ENCODE data around the gene ZNF831. TPM values are rescaled to one million over a fixed set of nuclear protein-coding genes. Genes with fewer than 3 reads are reported as not detected.
A peak's percentile ranks its signal among the peaks of the same experiment; 100 is the strongest.

The ZNF831 gene
- total RNA-seq, 4 donors from 2014 or later, result 0.05 to 0.07 TPM; not detected in 2

GRCh38 chr20:59150821-59151251 is 12.8 kb upstream of the ZNF831 start:
- Histone ChIP-seq H3K9me3 (no peaks in the 10 kb centered on the region), H3K27ac (no peak overlapping the region), H3K27me3 (no peaks in the 10 kb centered on the region), H3K4me1 (peaks cover 22 to 46% of the 10 kb centered on the region in 2 donors), H3K4me3 (no peak overlapping the region), H3K36me3 (no peaks in the 10 kb centered on the region)
- intact Hi-C loops (cut with DNase I; ENCODE audit: low total_unique reads), result loop anchor here (5.0 kb wide), 1 partner anchor 279 kb away; no protein-coding TSS in a partner anchor
- no peak for TF ChIP-seq POLR2A (IDR thresholded peaks at IDR 0.05)
- TF ChIP-seq CTCF (IDR thresholded peaks at IDR 0.05 in 4 of 5, conservative IDR thresholded peaks at IDR 0.05 in 1 of 5), result no peak
- DNase-seq (no peak), ATAC-seq (no peak)
- in situ Hi-C loops (cut with MboI; ENCODE audit: low sequenced_read_pairs in 4 of 4), result no loop called here

GRCh38 chr20:59151391-59151790 is 12.2 kb upstream of the ZNF831 start:
- Histone ChIP-seq H3K27ac (no peak overlapping the region), H3K4me3 (no peak overlapping the region), H3K36me3 (no peaks in the 10 kb centered on the region), H3K4me1 (peaks cover 16 to 44% of the 10 kb centered on the region in 2 donors), H3K27me3 (no peaks in the 10 kb centered on the region), H3K9me3 (no peaks in the 10 kb centered on the region)
- in situ Hi-C loops (cut with MboI; ENCODE audit: low sequenced_read_pairs in 4 of 4), result no loop called here
- TF ChIP-seq CTCF (IDR thresholded peaks at IDR 0.05 in 4 of 5, conservative IDR thresholded peaks at IDR 0.05 in 1 of 5) (no peak), POLR2A (IDR thresholded peaks at IDR 0.05) (no peak)
- intact Hi-C loops (cut with DNase I; ENCODE audit: low total_unique reads), result loop anchor here (5.0 kb wide), 1 partner anchor 279 kb away; no protein-coding TSS in a partner anchor
- DNase-seq, result no peak
- no peak for ATAC-seq

GRCh38 chr20:59151820-59152219 is 11.8 kb upstream of the ZNF831 start:
- Histone ChIP-seq H3K9me3 (no peaks in the 10 kb centered on the region), H3K4me3 (no peak overlapping the region), H3K27me3 (no peaks in the 10 kb centered on the region), H3K4me1 (peaks cover 15 to 40% of the 10 kb centered on the region in 2 donors), H3K27ac (no peak overlapping the region), H3K36me3 (no peaks in the 10 kb centered on the region)
- intact Hi-C loops (cut with DNase I; ENCODE audit: low total_unique reads), result loop anchor here (5.0 kb wide), 1 partner anchor 280 kb away; no protein-coding TSS in a partner anchor
- in situ Hi-C loops (cut with MboI; ENCODE audit: low sequenced_read_pairs in 4 of 4), result no loop called here
- DNase-seq (no peak), ATAC-seq (no peak)
- TF ChIP-seq POLR2A (IDR thresholded peaks at IDR 0.05), result no peak
- TF ChIP-seq CTCF (IDR thresholded peaks at IDR 0.05 in 4 of 5, conservative IDR thresholded peaks at IDR 0.05 in 1 of 5), result no peak

GRCh38 chr20:59152559-59153354 is 10.9 kb upstream of the ZNF831 start:
- in situ Hi-C loops (cut with MboI; ENCODE audit: low sequenced_read_pairs in 4 of 4) (no loop called here), intact Hi-C loops (cut with DNase I; ENCODE audit: low total_unique reads) (loop anchor here (5.0 kb wide), 1 partner anchor 280 kb away; no protein-coding TSS in a partner anchor)
- no peaks in the 10 kb centered on the region for H3K36me3 ChIP-seq
- TF ChIP-seq CTCF (IDR thresholded peaks at IDR 0.05 in 4 of 5, conservative IDR thresholded peaks at IDR 0.05 in 1 of 5), result no peak
- no peak for TF ChIP-seq POLR2A (IDR thresholded peaks at IDR 0.05)
- DNase-seq (no peak), ATAC-seq (peak in 1 of 2 donors; percentile 21)
- peak overlapping the region in 1 of 4 donors; percentile 25 for H3K4me3 ChIP-seq
- peak overlapping the region in 2 of 4 donors; percentile 6 to 35 for H3K27ac ChIP-seq
- no peaks in the 10 kb centered on the region for H3K9me3 ChIP-seq
- H3K27me3 ChIP-seq, result no peaks in the 10 kb centered on the region
- H3K4me1 ChIP-seq, result peaks cover 11 to 31% of the 10 kb centered on the region in 2 donors
